Spleen (tissue), 11 donors: ENCODE measurements around the gene PBX1. TPM values are rescaled to one million over a fixed set of nuclear protein-coding genes. Genes with fewer than 3 reads are reported as not detected.

Source experiments
- DNase-seq: peaks from one replicate; pipeline ENCODE4 v3.0.0-alpha.2; 2020
- H3K27ac ChIP-seq, 8 donors: fragments of 200-600 bp; sonication (generic) in 7 of 8; 1 replicate in 4 of 8; 2 replicates in 4 of 8; pipeline versions ENCODE4 v1.5.0 to v1.8.0; 2016 to 2021; ENCODE audit warnings: inconsistent platforms in 4 of 8, mild to moderate bottlenecking in 4 of 8, moderate library complexity in 1 of 8
- H3K27me3 ChIP-seq, 7 donors: fragments of 200-600 bp; sonication (generic) in 6 of 7; replicated peaks in 1 of 7; 1 replicate in 4 of 7; 2 replicates in 3 of 7; pipeline versions ENCODE4 v1.5.0 to v1.8.0; 2016 to 2021; ENCODE audit warnings: inconsistent platforms in 3 of 7, mild to moderate bottlenecking in 1 of 7
- H3K36me3 ChIP-seq, 6 donors: fragments of 200-600 bp; sonication (generic) in 5 of 6; 1 replicate in 4 of 6; 2 replicates in 2 of 6; pipeline versions ENCODE4 v1.5.0 to v1.8.0; 2016 to 2021; ENCODE audit warnings: inconsistent platforms in 2 of 6
- H3K4me1 ChIP-seq, 6 donors: fragments of 200-600 bp; sonication (generic) in 5 of 6; 1 replicate in 3 of 6; 2 replicates in 3 of 6; pipeline versions ENCODE4 v1.5.0 to v1.8.0; 2016 to 2021; ENCODE audit warnings: inconsistent platforms in 3 of 6
- H3K4me3 ChIP-seq, 8 donors: fragments of 200-600 bp; sonication (generic) in 7 of 8; 1 replicate in 4 of 8; 2 replicates in 4 of 8; pipeline versions ENCODE4 v1.5.0 to v1.8.0; 2016 to 2021; ENCODE audit warnings: inconsistent platforms in 4 of 8, mild to moderate bottlenecking in 4 of 8, moderate library complexity in 2 of 8
- H3K9me3 ChIP-seq, 8 donors: fragments of 200-600 bp; sonication (generic) in 7 of 8; 1 replicate in 4 of 8; 2 replicates in 4 of 8; pipeline versions ENCODE4 v1.5.0 to v1.8.0; 2016 to 2021; ENCODE audit warnings: inconsistent platforms in 4 of 8
- CTCF ChIP-seq, 11 experiments: fragments of 200-600 bp in 7 of 11; fragments of 450-650 bp in 4 of 11; sonication (generic) in 4 of 11; IDR thresholded peaks in 8 of 11; conservative IDR thresholded peaks in 3 of 11; 1 replicate in 7 of 11; 2 replicates in 4 of 11; pipeline versions ENCODE4 v1.4.0 to v1.8.0; 2016 to 2021; ENCODE audit warnings: antibody characterized with exemption in 11 of 11, inconsistent platforms in 4 of 11, mild to moderate bottlenecking in 1 of 11
- POLR2A ChIP-seq, 3 donors: fragments of 450-650 bp; IDR thresholded peaks; one replicate each; pipeline ENCODE4 v1.5.1; 2017; ENCODE audit warnings: antibody characterized with exemption in 3 of 3, mild to moderate bottlenecking in 1 of 3
- POLR2AphosphoS5 ChIP-seq, 3 donors: sonication (generic); formaldehyde crosslinking; IDR thresholded peaks; one replicate each; pipeline ENCODE4 v1.5.1; 2017; ENCODE audit warnings: antibody characterized with exemption in 3 of 3
- WGBS, 5 donors: extraction: QIAGEN DNeasy Blood & Tissue Kit in 3 of 5; methylation state at CpG; one replicate each; pipeline versions ENCODE4 v1.1.5 to v1.1.7; 2013 to 2018; 5-methylcytosine and 5-hydroxymethylcytosine counted together
- intact Hi-C: fragments of 100-400 bp; cut with DNase I; formaldehyde crosslinking; loops from one replicate; pipeline ENCODE4 v1.15.0; 2023; ENCODE audit warnings: low total_unique reads
- polyA plus RNA-seq, 3 donors: library from polyadenylated mRNA; stranded (reverse); fragments of 200-250 nt; gene quantifications; one replicate each; pipeline ENCODE4 v1.2.1, GENCODE V29; 2013
- total RNA-seq, 7 donors: library from RNA; depleted of rRNA in 3 of 7; stranded (reverse); fragments of >200 nt in 3 of 7; fragmentation: NEBNext Ultra II Directional in 4 of 7; extraction: Animal tissue kit (Norgen Biotek cat#: 25700) in 4 of 7; gene quantifications; one replicate each; pipeline versions ENCODE4 v1.1.0 to v1.2.1, GENCODE V29; 2016 to 2021
- donor health status: healthy with polysubstance abuse.
- donor health status: DM: no; HTN: no; CAD: no; lungs with moderate emphysema.
- donor health status: DM: no; HTN: no; CAD: no.
- donor health status: Bipolar disorder and iron deficiency.
- donor health status: healthy.
- donor health status: DM: no; HTN: no; CAD: no.
- donor health status: DM: yes; HTN: yes; CAD: no.

PBX1 gene
- total and polyA plus RNA-seq, 10 donors = 3.4 to 79.5 (median 31.8) TPM

GRCh38 chr1:164561007-164561406 lies 2.0 kb downstream of the PBX1 start:
- Histone ChIP-seq H3K9me3 (no peaks in the 10 kb centered on the region), H3K4me3 (peak overlapping the region; percentile 6 to 75 (median 58)), H3K36me3 (no peaks in the 10 kb centered on the region), H3K27ac (peak overlapping the region in 7 of 8 donors; percentile 71 to 86 (median 79)), H3K27me3 (peaks cover 0 to 50% (median 6%) of the 10 kb centered on the region in 7 donors), H3K4me1 (peaks cover 3 to 44% (median 15%) of the 10 kb centered on the region in 6 donors)
- TF ChIP-seq POLR2AphosphoS5 (IDR thresholded peaks at IDR 0.05) (no peak), CTCF (IDR thresholded peaks at IDR 0.05 in 8 of 11, conservative IDR thresholded peaks at IDR 0.05 in 3 of 11) (no peak), POLR2A (IDR thresholded peaks at IDR 0.05) (no peak)
- no peak for DNase-seq
- intact Hi-C loops = no loop called here
- 7 to 13% (median 10%) methylated on average over 7 of the region's 7 CpGs for WGBS, 5 donors

GRCh38 chr1:164561472-164561871 lies 2.5 kb downstream of the PBX1 start:
- H3K4me1 ChIP-seq = peaks cover 3 to 49% (median 15%) of the 10 kb centered on the region in 6 donors
- intact Hi-C loops = no loop called here
- no peaks in the 10 kb centered on the region for H3K36me3 ChIP-seq
- DNase-seq = no peak
- H3K27me3 ChIP-seq = peaks cover 0 to 46% (median 6%) of the 10 kb centered on the region in 7 donors
- 14 to 30% (median 19%) methylated on average over 1 of the region's 1 CpG for WGBS, 5 donors
- peak overlapping the region in 7 of 8 donors; percentile 71 to 86 (median 79) for H3K27ac ChIP-seq
- TF ChIP-seq POLR2AphosphoS5 (IDR thresholded peaks at IDR 0.05) = no peak
- no peak for TF ChIP-seq CTCF (IDR thresholded peaks at IDR 0.05 in 8 of 11, conservative IDR thresholded peaks at IDR 0.05 in 3 of 11)
- TF ChIP-seq POLR2A (IDR thresholded peaks at IDR 0.05) = no peak
- peak overlapping the region; percentile 1 to 75 (median 58) for H3K4me3 ChIP-seq
- no peaks in the 10 kb centered on the region for H3K9me3 ChIP-seq

- intact Hi-C loops = no loop called here
- Histone ChIP-seq H3K36me3 (no peaks in the 10 kb centered on the region), H3K27me3 (peaks cover 0 to 40% (median 6%) of the 10 kb centered on the region in 7 donors), H3K9me3 (no peaks in the 10 kb centered on the region), H3K27ac (peak overlapping the region in 5 of 8 donors; percentile 71 to 86 (median 79)), H3K4me3 (peak overlapping the region in 7 of 8 donors; percentile 1 to 75 (median 59)), H3K4me1 (peaks cover 3 to 55% (median 15%) of the 10 kb centered on the region in 6 donors)
- TF ChIP-seq CTCF (IDR thresholded peaks at IDR 0.05 in 8 of 11, conservative IDR thresholded peaks at IDR 0.05 in 3 of 11) (no peak), POLR2AphosphoS5 (IDR thresholded peaks at IDR 0.05) (no peak), POLR2A (IDR thresholded peaks at IDR 0.05) (no peak)
- DNase-seq = no peak
These were observed 3.1 kb downstream of the PBX1 start for GRCh38 chr1:164562061-164562460.

- no peaks in the 10 kb centered on the region for H3K9me3 ChIP-seq
- intact Hi-C loops = no loop called here
- 55 to 77% (median 64%) methylated on average over 4 of the region's 4 CpGs for WGBS, 5 donors
- peaks cover 3 to 57% (median 15%) of the 10 kb centered on the region in 6 donors for H3K4me1 ChIP-seq
- peak overlapping the region in 7 of 8 donors; percentile 0 to 75 (median 15) for H3K4me3 ChIP-seq
- no peak for DNase-seq
- peak overlapping the region in 5 of 8 donors; percentile 1 to 86 (median 45) for H3K27ac ChIP-seq
- no peak for TF ChIP-seq CTCF (IDR thresholded peaks at IDR 0.05 in 8 of 11, conservative IDR thresholded peaks at IDR 0.05 in 3 of 11)
- TF ChIP-seq POLR2A (IDR thresholded peaks at IDR 0.05) = no peak
- no peak for TF ChIP-seq POLR2AphosphoS5 (IDR thresholded peaks at IDR 0.05)
- no peaks in the 10 kb centered on the region for H3K36me3 ChIP-seq
- H3K27me3 ChIP-seq = peaks cover 0 to 35% (median 6%) of the 10 kb centered on the region in 7 donors
These were observed 3.5 kb downstream of the PBX1 start for GRCh38 chr1:164562511-164562910.
